NCI-H2107 (cell line): ENCODE data around the gene ITGA3.
A peak's percentile ranks its signal among the peaks of the same experiment; 100 is the strongest.

ENCODE experiments used
- DNase-seq: peaks from one replicate; lab custom pipeline; 2025; lab: John Stamatoyannopoulos, UW

The ITGA3 gene

DNA sequence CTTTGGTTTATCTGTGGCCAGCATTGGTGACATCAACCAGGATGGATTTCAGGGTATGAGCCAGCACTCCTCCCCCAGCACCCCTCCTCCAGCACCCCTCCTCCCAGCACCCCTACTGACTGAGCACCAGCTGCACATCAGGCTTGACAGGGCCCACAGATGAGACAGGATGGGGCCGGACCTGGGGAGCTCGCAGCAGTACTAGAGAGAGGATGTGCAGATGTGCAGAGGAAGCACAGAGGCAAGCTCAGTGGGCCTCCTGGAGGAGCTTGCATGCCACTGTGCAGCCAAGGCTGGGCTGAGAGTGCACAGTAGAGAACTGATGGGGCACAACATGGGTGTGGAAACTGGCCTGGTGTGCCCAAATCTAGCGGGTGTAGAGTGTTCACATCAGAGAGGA lies 16.2 kb downstream of the ITGA3 start:
- DNase-seq, result no peak

DNA sequence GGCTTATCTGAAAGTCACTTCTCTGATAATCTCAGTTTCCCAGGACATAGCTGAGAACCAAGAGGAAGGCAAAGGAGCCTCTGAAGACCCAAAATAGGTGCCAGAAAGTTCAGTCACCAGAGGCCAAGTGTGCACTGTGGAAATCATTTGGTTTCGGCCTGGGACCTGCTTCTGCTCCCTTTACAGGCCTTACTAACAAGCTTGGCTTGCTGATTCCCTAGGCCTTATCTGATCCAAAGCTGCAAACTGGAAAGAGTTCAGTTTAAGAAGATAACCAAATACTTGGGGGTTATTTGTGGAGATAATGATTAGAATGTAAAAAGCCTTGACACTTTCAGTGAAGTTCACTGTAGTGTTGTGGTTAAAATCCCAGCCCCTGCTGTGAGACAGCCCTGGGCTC lies 17.0 kb downstream of the ITGA3 start:
- DNase-seq, result no peak

DNA sequence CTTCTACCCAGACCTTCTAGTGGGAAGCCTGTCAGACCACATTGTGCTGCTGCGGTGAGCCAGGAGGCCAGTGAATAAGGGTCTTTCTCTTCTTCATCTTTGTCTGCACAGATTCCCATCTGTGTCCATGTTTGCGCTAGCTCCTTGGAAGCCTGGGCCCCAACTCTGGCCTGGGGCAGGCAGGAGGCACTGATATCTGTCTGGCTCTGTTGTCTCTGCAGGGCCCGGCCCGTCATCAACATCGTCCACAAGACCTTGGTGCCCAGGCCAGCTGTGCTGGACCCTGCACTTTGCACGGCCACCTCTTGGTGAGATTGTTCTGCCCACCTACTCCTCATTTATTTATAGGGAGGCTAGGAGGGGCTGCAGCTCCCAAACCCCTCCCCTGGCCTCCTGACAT lies 18.3 kb downstream of the ITGA3 start:
- no peak for DNase-seq

DNA sequence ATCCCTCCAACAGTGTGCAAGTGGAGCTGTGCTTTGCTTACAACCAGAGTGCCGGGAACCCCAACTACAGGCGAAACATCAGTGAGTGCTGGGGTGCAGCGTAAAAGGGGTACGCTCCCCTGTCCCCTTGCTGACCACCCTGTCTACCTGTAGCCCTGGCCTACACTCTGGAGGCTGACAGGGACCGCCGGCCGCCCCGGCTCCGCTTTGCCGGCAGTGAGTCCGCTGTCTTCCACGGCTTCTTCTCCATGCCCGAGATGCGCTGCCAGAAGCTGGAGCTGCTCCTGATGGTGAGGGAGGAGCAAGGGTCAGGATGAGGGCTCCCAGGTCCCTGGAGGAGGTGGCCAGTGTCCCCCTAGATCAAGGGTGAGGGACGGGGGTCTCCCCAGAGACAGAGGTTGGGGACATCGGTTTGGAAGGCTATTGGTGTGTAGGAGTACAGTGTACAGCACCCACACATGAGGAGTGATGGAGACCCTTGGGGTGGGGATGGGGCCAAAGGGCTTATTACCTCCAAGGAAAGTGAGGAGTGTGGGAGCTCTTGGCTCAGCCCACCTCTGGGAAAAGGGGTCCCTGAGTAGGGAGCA lies 19.6 kb downstream of the ITGA3 start:
- no peak for DNase-seq

DNA sequence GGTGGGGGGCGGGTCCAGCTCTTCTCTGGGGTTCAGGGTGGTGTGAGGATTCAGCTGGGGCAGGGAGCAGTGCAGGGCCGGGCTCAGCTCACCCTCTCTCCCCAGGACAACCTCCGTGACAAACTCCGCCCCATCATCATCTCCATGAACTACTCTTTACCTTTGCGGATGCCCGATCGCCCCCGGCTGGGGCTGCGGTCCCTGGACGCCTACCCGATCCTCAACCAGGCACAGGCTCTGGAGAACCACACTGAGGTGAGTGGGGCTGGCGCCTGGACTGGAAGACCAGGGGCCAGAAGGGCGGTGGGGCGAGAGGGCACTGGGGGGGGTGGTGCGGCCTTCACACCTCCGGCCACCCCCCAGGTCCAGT lies 20.3 kb downstream of the ITGA3 start:
- no peak for DNase-seq

DNA sequence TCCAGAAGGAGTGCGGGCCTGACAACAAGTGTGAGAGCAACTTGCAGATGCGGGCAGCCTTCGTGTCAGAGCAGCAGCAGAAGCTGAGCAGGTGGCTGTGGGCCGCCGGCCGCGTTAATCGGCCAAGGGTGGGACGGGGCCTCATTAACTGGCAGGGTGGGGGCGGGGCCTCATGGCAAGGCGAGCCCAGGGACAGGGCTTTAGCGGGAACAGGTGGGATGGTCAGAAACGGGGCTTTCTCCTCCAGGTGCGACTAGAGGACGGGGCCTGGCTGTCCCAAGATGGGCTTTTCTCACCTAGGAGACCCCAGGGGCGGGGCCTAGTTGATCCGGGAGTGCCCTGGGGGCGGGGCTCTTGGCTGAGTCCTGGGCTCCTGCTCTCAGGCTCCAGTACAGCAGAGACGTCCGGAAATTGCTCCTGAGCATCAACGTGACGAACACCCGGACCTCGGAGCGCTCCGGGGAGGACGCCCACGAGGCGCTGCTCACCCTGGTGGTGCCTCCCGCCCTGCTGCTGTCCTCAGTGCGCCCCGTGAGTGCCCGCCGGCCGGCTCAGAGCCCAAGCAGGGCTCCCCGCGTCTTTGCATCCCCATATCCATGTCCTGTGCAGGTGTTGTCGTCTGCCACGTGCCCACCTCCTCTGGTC lies 20.8 kb downstream of the ITGA3 start:
- no peak for DNase-seq

DNA sequence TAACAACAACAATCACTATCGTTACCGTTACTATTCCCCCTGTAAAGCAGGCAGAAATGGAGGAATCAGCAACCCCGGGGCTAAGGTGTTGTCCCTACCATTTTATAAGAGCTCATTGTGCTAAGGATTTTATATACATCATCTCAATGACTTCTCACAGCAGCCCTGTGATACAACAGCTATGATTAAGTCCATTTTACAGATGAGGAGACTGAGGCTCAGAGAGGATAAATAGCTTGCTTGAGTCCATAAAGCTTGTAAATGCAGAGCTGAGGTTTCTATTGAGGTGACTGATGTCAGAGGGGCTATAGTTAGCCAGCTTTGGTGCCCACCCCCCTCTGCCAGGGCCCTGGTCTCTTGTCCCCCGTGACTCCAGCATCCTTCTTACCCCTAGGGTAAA lies 22.5 kb downstream of the ITGA3 start:
- no peak for DNase-seq

DNA sequence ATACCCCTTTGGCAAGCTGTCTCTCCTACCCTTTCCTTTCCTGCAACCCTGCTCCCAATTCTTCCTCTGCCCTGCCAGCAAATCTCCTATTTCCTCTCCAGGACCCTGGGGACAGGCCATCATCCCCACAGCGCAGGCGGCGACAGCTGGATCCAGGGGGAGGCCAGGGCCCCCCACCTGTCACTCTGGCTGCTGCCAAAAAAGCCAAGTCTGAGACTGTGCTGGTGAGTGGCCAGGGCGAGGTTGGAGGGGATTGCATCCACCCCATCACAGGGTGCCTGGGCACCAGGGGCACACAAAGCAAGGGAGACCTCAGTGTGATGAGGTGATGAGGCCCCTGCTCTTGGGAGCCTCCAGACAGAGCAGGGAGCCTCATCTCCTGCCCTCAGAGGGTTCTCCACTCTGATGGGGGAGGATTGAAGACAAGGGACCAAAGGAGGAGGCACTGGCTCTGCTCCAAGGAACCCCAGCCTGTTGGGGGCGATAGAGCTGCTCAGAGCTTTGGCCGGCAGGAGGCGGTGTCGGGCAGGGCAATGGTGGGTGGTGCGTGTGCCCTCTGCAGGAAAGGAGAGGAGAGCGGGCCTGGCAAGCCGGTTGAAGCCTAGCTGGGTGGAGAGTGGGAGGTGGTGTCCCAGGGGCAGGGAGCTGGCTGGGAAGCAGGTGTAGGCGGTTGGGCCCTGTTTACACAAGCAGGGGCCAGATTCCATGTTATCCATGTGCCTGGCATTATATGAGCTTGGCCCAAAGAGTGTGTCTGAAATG lies 23.6 kb downstream of the ITGA3 start:
- no peak for DNase-seq

DNA sequence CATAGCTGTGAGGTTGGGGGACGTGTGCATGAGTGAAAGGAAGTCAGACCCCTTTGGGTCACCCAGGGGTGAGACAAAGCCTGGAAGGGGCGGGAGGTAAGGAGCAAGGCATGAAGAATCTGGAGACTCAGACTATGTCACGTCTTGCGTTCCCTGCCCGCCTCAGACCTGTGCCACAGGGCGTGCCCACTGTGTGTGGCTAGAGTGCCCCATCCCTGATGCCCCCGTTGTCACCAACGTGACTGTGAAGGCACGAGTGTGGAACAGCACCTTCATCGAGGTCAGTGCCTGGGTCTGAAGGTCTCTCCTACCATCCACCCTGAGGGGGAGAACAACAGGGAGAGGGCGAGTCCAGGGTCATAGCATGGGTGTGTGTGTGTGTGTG lies 24.2 kb downstream of the ITGA3 start:
- DNase-seq, result no peak

DNA sequence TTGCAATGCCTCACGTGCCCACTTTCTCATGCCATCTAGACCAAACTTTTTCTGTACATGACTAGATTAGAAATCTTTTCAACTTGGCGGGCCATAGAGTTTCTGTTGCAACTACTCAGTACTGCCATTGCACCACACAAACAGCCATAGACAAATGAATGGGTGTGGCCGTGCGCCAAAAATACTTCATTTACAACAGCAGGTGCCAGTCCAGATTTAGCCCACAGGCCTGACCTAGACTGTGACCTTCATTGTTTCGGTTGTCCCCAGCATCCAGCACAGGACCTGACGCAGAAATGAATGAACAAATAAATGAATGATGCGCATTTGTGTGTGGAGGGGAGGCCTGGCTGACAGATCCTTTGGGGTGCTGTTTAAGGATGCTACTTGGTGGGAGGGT lies 24.9 kb downstream of the ITGA3 start:
- DNase-seq, result no peak

DNA sequence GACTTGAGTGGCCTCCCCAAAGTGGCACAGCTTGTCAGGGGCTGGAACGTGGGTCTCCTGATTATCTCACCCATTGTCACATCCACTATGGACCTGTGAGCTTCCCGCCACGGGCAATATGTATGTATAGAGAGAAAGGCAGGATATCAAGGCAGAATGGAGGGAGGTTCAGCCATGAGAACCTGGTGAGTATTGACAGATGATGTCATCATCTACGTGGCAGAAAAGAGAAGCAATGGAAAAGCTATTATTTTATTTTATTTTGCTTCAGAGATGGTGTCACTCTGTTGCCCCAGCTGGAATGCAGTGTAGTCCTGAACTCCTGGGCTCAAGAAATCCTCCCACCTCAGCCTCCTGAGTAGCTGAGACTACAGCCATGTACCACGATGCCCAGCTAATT lies 25.8 kb downstream of the ITGA3 start:
- DNase-seq, result no peak

DNA sequence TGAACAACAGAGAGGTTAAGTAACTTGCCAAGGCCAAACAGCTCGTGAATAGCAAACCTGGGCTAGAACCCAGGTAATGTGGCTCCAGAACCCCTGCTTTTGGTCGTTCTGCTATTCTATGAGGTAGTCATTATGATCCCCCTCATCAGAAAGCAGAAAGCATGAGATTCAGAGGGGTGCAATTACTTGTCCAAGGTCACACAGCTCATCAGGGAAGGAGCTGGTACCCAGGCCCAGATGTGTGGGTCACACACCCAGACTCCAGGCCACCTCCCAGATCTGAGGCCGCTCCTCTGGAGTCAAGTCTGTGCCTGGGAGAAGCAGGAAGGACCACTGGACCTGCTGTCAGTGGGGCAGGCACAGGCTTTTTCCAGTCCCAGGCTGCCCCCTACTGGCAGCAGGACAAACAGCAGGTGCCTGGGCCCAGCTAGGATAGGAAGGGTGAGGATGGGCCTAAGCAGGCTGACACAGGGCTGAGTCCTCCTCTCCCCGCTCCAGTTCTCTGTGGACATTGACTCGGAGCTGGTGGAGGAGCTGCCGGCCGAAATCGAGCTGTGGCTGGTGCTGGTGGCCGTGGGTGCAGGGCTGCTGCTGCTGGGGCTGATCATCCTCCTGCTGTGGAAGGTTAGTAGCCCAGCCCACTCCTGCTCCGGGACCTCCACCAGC lies 31.5 kb downstream of the ITGA3 start:
- DNase-seq, result peak; percentile 27

DNA sequence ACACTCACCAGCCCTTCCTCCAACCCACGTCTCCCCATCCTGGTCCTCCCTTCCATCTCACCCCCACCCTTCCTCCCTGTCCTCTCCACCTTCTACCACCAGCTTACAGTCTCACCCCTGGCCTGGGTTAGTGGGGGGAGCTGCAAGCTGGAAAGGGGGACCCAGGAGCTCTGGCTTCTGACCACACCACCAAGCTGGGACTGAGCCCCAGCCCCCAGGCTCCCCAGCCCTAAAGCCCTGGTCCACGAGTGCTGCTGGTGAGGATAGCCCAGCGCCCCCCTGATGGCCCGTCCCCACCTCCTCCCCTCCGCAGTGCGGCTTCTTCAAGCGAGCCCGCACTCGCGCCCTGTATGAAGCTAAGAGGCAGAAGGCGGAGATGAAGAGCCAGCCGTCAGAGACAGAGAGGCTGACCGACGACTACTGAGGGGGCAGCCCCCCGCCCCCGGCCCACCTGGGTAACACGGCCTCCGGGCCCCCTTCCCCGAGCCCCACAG lies 32.0 kb downstream of the ITGA3 start:
- no peak for DNase-seq

DNA sequence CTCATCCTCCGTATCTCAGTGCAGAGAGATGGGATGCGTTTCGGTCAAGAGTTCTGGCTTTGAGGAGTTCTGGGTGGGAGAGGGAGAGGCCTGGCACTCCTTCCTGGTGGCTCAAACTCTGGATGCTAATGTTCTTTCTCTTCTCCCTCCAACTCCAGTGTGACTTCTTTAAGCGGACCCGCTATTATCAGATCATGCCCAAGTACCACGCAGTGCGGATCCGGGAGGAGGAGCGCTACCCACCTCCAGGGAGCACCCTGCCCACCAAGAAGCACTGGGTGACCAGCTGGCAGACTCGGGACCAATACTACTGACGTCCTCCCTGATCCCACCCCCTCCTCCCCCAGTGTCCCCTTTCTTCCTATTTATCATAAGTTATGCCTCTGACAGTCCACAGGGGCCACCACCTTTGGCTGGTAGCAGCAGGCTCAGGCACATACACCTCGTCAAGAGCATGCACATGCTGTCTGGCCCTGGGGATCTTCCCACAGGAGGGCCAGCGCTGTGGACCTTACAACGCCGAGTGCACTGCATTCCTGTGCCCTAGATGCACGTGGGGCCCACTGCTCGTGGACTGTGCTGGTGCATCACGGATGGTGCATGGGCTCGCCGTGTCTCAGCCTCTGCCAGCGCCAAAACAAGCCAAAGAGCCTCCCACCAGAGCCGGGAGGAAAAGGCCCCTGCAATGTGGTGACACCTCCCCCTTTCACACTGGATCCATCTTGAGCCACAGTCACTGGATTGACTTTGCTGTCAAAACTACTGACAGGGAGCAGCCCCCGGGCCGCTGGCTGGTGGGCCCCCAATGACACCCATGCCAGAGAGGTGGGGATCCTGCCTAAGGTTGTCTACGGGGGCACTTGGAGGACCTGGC lies 33.3 kb downstream of the ITGA3 start:
- no peak for DNase-seq

DNA sequence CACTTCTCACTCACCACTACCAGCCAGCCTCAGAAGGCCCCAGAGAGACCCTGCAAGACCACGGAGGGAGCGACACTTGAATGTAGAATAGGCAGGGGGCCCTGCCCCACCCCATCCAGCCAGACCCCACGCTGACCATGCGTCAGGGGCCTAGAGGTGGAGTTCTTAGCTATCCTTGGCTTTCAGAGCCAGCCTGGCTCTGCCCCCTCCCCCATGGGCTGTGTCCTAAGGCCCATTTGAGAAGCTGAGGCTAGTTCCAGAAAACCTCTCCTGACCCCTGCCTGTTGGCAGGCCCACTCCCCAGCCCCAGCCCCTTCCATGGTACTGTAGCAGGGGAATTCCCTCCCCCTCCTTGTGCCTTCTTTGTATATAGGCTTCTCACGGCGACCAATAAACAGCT lies 34.2 kb downstream of the ITGA3 start:
- no peak for DNase-seq

DNA sequence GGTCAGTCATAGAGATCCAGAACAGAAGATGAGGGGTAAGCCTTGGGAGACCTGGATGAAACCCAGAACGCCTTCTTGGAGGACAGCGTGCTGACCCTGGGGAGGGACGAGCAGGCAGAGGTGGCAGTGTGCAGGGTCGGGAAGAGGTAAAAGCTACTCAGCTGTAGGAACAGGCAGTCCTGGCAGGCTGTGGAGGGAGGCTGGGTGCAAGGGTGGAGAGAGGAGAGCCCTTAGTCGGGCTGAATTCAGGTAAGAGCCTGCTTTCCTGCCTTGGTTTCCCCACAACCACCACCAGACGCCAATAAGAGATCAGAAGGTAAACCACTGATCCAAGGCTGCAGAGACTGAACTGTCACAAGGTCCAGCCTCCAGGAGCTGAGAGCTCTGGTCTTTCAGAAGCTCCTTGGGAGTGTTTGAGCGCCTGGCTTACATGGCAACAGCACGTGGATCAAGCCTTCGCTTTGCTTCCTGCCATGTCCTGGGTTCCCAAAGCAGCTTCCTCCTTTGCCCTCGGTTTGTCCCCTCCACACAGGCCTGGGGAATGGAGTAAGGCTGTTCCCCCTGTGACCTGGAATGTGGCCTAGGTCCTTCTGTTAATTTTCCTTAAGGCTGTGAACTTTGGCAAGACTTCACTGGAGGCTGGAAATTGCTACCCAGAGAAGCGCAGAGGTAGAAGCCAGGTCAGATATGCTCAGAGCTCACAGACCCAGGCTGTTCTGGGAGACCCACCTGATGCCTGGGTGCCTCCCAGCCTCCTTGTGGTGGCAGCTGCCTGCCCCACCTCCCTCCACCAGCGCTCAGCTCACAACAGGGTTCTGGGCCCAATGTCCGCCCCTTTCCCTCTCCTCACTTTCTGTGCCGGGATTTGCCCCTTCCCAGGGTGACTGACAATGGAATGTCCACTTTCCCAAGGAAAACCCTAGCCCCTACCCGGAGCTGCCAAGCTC lies 35.3 kb downstream of the ITGA3 start:
- DNase-seq, result no peak

DNA sequence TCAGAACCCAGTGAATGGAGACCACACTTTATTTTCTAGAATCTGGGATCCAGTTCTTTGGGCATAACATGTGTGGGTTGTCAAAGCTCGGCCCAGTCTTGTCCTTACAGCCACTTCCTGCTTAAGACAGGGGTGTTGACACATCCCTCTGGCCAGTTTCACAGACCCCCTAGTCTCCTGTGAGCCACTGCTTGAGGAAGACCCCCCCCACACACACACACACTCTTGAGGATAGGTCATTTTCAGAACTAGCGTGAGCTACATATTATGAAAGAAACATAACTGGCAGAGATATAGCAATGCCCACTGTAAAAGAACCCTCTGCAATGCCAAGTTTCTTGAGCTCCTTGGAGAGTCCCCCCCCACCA lies 36.0 kb downstream of the ITGA3 start:
- no peak for DNase-seq

DNA sequence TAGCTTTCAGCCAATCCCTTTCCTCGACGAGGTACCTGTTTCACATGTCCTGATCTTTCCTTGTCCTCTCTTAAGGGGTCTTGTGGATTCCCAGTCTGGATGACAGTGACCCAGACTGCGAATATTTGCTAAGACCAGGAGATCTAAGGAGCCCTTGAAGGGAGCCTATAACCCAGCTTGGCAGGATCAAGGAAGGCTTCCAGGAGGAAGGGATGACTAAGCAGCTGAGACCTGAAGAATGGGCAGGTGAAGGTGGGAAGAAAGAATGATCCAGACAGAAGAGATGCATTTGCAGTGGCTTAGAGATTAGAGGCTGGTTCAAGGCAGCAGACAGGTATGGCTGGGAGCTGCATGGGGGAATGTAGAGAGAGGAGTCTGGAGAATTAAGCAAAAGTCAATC lies 37.3 kb downstream of the ITGA3 start:
- no peak for DNase-seq

DNA sequence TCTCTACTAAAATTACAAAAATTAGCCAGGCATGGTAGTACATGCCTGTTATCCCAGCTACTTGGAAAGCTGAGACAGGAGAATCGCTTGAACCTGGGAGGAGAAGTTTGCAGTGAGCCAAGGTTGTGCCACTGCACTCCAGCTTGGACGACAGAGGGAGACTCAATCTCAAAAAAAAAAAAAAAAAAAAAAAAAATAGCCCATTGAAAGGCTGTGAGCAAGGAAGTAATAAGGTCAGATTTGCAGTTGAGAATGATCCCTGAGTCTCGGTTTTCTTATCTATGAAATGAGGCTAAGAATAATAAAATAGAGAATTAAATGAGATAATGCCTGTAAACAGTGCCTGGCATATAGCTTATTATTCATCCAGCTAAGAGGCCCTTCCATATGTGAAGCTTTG lies 37.9 kb downstream of the ITGA3 start:
- no peak for DNase-seq

DNA sequence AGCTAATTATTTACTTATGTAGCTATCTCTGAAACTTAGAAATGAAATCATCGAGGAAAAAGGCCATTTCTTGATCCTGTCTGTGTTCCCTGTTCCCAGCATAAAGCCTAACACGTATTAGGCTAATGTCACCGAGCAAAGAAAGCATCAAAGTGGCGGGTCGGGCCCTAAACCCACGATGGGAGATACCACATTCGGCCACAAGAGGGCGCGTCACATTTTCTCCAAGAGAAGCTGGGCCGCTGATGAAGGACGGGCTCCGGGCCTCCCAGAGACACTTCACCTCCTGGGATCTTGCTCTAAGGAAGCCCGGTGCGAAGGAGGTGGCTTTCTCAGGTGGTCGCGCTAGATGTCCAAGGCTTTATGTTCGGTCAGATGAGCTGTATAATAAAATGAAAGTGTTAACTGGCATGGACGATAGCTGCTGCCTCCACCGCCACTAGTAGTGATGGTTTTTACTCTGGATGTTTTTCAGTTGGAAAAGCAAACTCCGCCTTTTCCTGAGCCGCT lies 38.4 kb downstream of the ITGA3 start:
- DNase-seq, result peak; percentile 69
